ENCODE results near the gene PDSS2.

DNA sequence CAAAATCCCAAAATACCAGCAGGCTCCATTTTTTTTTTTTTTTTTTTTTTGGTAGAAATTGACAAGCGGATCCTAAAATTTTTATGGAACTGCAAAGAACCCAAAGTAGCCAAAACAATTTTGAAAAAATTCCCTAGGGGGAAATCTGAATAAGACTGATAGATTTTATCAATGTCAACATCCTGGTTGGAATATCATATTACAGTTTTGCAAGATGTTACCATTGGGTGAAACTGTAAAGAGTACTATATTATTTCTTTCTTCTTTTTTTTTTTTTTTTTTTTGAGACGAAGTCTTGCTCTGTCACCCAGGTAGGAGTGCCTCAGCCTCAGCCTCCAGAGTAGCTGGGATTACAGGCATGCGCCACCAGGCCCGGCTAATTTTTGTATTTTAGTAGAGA is 314.7 kb downstream of the PDSS2 start:
- TF ChIP-seq, protein P1, sequence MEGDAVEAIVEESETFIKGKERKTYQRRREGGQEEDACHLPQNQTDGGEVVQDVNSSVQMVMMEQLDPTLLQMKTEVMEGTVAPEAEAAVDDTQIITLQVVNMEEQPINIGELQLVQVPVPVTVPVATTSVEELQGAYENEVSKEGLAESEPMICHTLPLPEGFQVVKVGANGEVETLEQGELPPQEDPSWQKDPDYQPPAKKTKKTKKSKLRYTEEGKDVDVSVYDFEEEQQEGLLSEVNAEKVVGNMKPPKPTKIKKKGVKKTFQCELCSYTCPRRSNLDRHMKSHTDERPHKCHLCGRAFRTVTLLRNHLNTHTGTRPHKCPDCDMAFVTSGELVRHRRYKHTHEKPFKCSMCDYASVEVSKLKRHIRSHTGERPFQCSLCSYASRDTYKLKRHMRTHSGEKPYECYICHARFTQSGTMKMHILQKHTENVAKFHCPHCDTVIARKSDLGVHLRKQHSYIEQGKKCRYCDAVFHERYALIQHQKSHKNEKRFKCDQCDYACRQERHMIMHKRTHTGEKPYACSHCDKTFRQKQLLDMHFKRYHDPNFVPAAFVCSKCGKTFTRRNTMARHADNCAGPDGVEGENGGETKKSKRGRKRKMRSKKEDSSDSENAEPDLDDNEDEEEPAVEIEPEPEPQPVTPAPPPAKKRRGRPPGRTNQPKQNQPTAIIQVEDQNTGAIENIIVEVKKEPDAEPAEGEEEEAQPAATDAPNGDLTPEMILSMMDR (IDR thresholded peaks at IDR 0.05; ENCODE audit: low read length) = no peak
- TF ChIP-seq EZH2 (IDR thresholded peaks at IDR 0.05; ENCODE audit: borderline replicate concordance, low read length) = no peak

Data from OCI-LY1 (cell line).